Measurements from ENCODE around the gene QRSL1. TPM values are rescaled to one million over a fixed set of nuclear protein-coding genes. Genes with fewer than 3 reads are reported as not detected.

The QRSL1 gene
- total RNA-seq, 1 donor from 2014 or later = 18.3 TPM

GRCh38 chr6:106599440-106599839, 29.9 kb upstream of the QRSL1 start:
- no peak for DNase-seq (ENCODE audit: low spot score, unreplicated experiment)
- Mint-ChIP-seq H3K27ac (no peak overlapping the region), H3K4me3 (ENCODE audit: low read depth) (no peak overlapping the region), H3K27me3 (no peaks in the 10 kb centered on the region), H3K4me1 (ENCODE audit: low read depth) (no peaks in the 10 kb centered on the region), H3K36me3 (ENCODE audit: insufficient read depth) (peaks cover 3% of the 10 kb centered on the region), H3K9me3 (ENCODE audit: low read depth) (no peaks in the 10 kb centered on the region)
- TF ChIP-seq CTCF (IDR thresholded peaks at IDR 0.05; ENCODE audit: unreplicated experiment) = no peak

- no peaks in the 10 kb centered on the region for H3K27me3 Mint-ChIP-seq
- no peak for TF ChIP-seq CTCF (IDR thresholded peaks at IDR 0.05; ENCODE audit: unreplicated experiment)
- no peaks in the 10 kb centered on the region for H3K9me3 Mint-ChIP-seq (ENCODE audit: low read depth)
- H3K36me3 Mint-ChIP-seq (ENCODE audit: insufficient read depth) = peaks cover 3% of the 10 kb centered on the region
- H3K4me3 Mint-ChIP-seq (ENCODE audit: low read depth) = no peak overlapping the region
- H3K27ac Mint-ChIP-seq = no peak overlapping the region
- DNase-seq (ENCODE audit: low spot score, unreplicated experiment) = no peak
- no peaks in the 10 kb centered on the region for H3K4me1 Mint-ChIP-seq (ENCODE audit: low read depth)
These were observed 29.0 kb upstream of the QRSL1 start for GRCh38 chr6:106600329-106600728.

- Mint-ChIP-seq H3K4me3 (ENCODE audit: low read depth) (no peak overlapping the region), H3K27ac (no peak overlapping the region), H3K27me3 (no peaks in the 10 kb centered on the region), H3K4me1 (ENCODE audit: low read depth) (peaks cover 8% of the 10 kb centered on the region), H3K36me3 (ENCODE audit: insufficient read depth) (peaks cover 12% of the 10 kb centered on the region), H3K9me3 (ENCODE audit: low read depth) (peaks cover 3% of the 10 kb centered on the region)
- no peak for DNase-seq (ENCODE audit: low spot score, unreplicated experiment)
- TF ChIP-seq CTCF (IDR thresholded peaks at IDR 0.05; ENCODE audit: unreplicated experiment) = peak; percentile 55
These were observed 21.2 kb upstream of the QRSL1 start for GRCh38 chr6:106608080-106608668.

- H3K27me3 Mint-ChIP-seq = no peaks in the 10 kb centered on the region
- no peak for DNase-seq (ENCODE audit: low spot score, unreplicated experiment)
- H3K9me3 Mint-ChIP-seq (ENCODE audit: low read depth) = peaks cover 3% of the 10 kb centered on the region
- no peak overlapping the region for H3K27ac Mint-ChIP-seq
- no peak overlapping the region for H3K4me3 Mint-ChIP-seq (ENCODE audit: low read depth)
- H3K36me3 Mint-ChIP-seq (ENCODE audit: insufficient read depth) = peaks cover 14% of the 10 kb centered on the region
- peak; percentile 50 for TF ChIP-seq CTCF (IDR thresholded peaks at IDR 0.05; ENCODE audit: unreplicated experiment)
- peaks cover 15% of the 10 kb centered on the region for H3K4me1 Mint-ChIP-seq (ENCODE audit: low read depth)
These were observed 19.7 kb upstream of the QRSL1 start for GRCh38 chr6:106609699-106610098.

- Mint-ChIP-seq H3K4me1 (ENCODE audit: low read depth) (peaks cover 15% of the 10 kb centered on the region), H3K27ac (no peak overlapping the region), H3K27me3 (no peaks in the 10 kb centered on the region), H3K4me3 (ENCODE audit: low read depth) (no peak overlapping the region), H3K36me3 (ENCODE audit: insufficient read depth) (peaks cover 14% of the 10 kb centered on the region), H3K9me3 (ENCODE audit: low read depth) (no peaks in the 10 kb centered on the region)
- DNase-seq (ENCODE audit: low spot score, unreplicated experiment) = no peak
- TF ChIP-seq CTCF (IDR thresholded peaks at IDR 0.05; ENCODE audit: unreplicated experiment) = no peak
These were observed 18.3 kb upstream of the QRSL1 start for GRCh38 chr6:106611030-106611429.

Data from progenitor cell of endocrine pancreas (in vitro differentiated cells).